GM21825 (cell line): ENCODE data around the gene CCDC141.
A peak's percentile ranks its signal among the peaks of the same experiment; 100 is the strongest.
"Not testable (repeated sequence)": the region's sequence is repeated elsewhere in the genome, so short reads cannot be mapped to it uniquely, and the experiment has no call there.

Experiments used
- ATAC-seq: cut with Tn5 transposase; IDR thresholded peaks from one replicate; pipeline ENCODE4 v1.9.1; 2021; ENCODE audit warnings: mild to moderate bottlenecking, moderate library complexity; ENCODE audit not compliant: unreplicated experiment

Gene CCDC141

GRCh38 chr2:178989424-178989823 lies 60.5 kb downstream of the CCDC141 start:
- not testable (repeated sequence) for ATAC-seq

- ATAC-seq, result not testable (repeated sequence)
Measured at GRCh38 chr2:178982652-178983051, 67.3 kb downstream of the CCDC141 start.

- ATAC-seq, result no peak
Measured at GRCh38 chr2:178980815-178981214, 69.1 kb downstream of the CCDC141 start.

- ATAC-seq, result no peak
Measured at GRCh38 chr2:178978667-178979066, 71.3 kb downstream of the CCDC141 start.

GRCh38 chr2:178976351-178976750 lies 73.6 kb downstream of the CCDC141 start:
- no peak for ATAC-seq

GRCh38 chr2:178962805-178963433 lies 87.0 kb downstream of the CCDC141 start:
- ATAC-seq, result no peak

- ATAC-seq, result no peak
Measured at GRCh38 chr2:178962152-178962551, 87.8 kb downstream of the CCDC141 start.

- no peak for ATAC-seq
Measured at GRCh38 chr2:178954049-178954448, 95.9 kb downstream of the CCDC141 start.

GRCh38 chr2:178951266-178952006 lies 98.5 kb downstream of the CCDC141 start:
- no peak for ATAC-seq

GRCh38 chr2:178949584-178949983 lies 100.4 kb downstream of the CCDC141 start:
- no peak for ATAC-seq

- no peak for ATAC-seq
Measured at GRCh38 chr2:178949151-178949550, 100.8 kb downstream of the CCDC141 start.

GRCh38 chr2:178947006-178947405 lies 102.9 kb downstream of the CCDC141 start:
- no peak for ATAC-seq

- ATAC-seq, result no peak
Measured at GRCh38 chr2:178946494-178946893, 103.4 kb downstream of the CCDC141 start.

GRCh38 chr2:178943745-178944144 lies 106.2 kb downstream of the CCDC141 start:
- ATAC-seq, result no peak

- no peak for ATAC-seq
Measured at GRCh38 chr2:178934571-178934970, 115.4 kb downstream of the CCDC141 start.

GRCh38 chr2:178933493-178933892 lies 116.4 kb downstream of the CCDC141 start:
- no peak for ATAC-seq

GRCh38 chr2:178928077-178928476 lies 121.9 kb downstream of the CCDC141 start:
- ATAC-seq, result peak; percentile 49

- no peak for ATAC-seq
Measured at GRCh38 chr2:178927173-178927572, 122.8 kb downstream of the CCDC141 start.

- ATAC-seq, result no peak
Measured at GRCh38 chr2:178924817-178925216, 125.1 kb downstream of the CCDC141 start.

GRCh38 chr2:178923546-178923945 lies 126.4 kb downstream of the CCDC141 start:
- ATAC-seq, result no peak

GRCh38 chr2:178920916-178921513 lies 128.9 kb downstream of the CCDC141 start:
- ATAC-seq, result no peak

- no peak for ATAC-seq
Measured at GRCh38 chr2:178917555-178917954, 132.4 kb downstream of the CCDC141 start.
